Activated B cell treated with CpG ODN at 0.5 μM for 24 hours (primary cell): ENCODE measurements around the gene MLLT3. TPM values are rescaled to one million over a fixed set of nuclear protein-coding genes. Genes with fewer than 3 reads are reported as not detected.

Source experiments
- ATAC-seq: fragments of 200-7000 bp; cut with Tn5 transposase; one replicate; pipeline ENCODE4 v1.10.0; 2021; ENCODE audit warnings: low read depth, mild to moderate bottlenecking, moderate library complexity
- CTCF ChIA-PET: fragments of 350-600 bp; sonication (Branson Sonifier 250); formaldehyde crosslinking; loops from one replicate; lab custom pipeline; 2021; ENCODE audit warnings: antibody characterized with exemption; lab: Charles Lee
- POLR2A ChIA-PET: fragments of 350-600 bp; sonication (Branson Sonifier 250); formaldehyde crosslinking; loops from one replicate; lab custom pipeline; 2021; ENCODE audit warnings: antibody characterized with exemption; lab: Charles Lee
- DNase-seq: peaks from one replicate; pipeline ENCODE4 v3.0.0; 2022
- H3K27ac Mint-ChIP-seq: one replicate; pipeline ENCODE4 v1.8.0; 2020; ENCODE audit warnings: mixed read lengths
- H3K27me3 Mint-ChIP-seq: one replicate; pipeline ENCODE4 v1.8.0; 2021; ENCODE audit warnings: mixed read lengths
- H3K36me3 Mint-ChIP-seq: one replicate; pipeline ENCODE4 v1.8.0; 2021; ENCODE audit warnings: low read depth, mixed read lengths
- H3K4me1 Mint-ChIP-seq: one replicate; pipeline ENCODE4 v1.8.0; 2021; ENCODE audit warnings: mixed read lengths
- H3K4me3 Mint-ChIP-seq: one replicate; pipeline ENCODE4 v1.8.0; 2020; ENCODE audit warnings: mild to moderate bottlenecking, mixed read lengths
- H3K9me3 Mint-ChIP-seq: one replicate; pipeline ENCODE4 v1.8.0; 2020; ENCODE audit warnings: mixed read lengths
- CTCF ChIP-seq: fragments of 200-600 bp; IDR thresholded peaks from one replicate; pipeline ENCODE4 v1.8.0; 2022; ENCODE audit warnings: antibody characterized with exemption, mild to moderate bottlenecking
- intact Hi-C: fragments of 100-400 bp; cut with micrococcal nuclease; formaldehyde crosslinking; loops from one replicate; pipeline ENCODE4 v1.15.1; 2024
- total RNA-seq: library from RNA; stranded (reverse); gene quantifications from 2 replicates; pipeline ENCODE4 v1.2.3, GENCODE V29; 2022

Gene MLLT3
- total RNA-seq, 1 donor from 2014 or later, result 1.5 TPM

DNA sequence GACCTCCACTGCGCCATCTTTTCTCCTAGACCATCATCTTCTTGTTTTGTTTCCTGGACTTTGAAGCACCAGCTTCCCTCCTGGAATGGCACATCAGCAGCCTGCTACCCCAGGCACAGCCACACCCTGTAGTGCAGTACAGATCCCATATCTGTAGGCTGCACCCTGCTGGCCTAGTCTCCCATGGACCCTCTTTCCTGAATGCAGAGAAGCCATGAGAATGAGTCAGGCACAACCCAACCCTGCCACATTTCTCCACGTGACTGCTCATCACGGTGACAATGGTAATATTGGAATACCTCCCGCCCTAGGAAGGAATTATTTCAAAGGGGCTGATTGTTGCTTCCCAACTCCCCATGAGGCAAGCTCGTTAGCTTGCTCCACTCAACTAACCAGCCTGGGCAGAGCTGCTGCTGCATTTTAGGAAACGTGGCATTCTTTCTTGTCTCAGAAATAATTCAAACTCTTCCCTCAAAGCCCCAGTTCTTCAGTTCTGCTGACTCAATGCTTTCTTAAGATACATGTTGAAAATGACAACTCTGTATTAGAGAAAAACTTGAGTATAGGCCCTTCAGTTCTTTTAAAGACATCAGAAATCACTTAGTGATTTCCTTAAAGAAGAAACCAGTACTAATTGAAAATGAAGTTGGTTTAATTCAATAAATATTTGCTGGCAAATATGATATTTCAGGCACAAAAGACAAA lies 328.1 kb downstream of the MLLT3 start:
- ChIA-PET POLR2A (no interaction called here), CTCF (no interaction called here)
- TF ChIP-seq CTCF, result no peak
- ATAC-seq (no peak), DNase-seq (no peak)
- intact Hi-C loops, result no loop called here
- Mint-ChIP-seq H3K9me3 (no peaks in the 10 kb centered on the region), H3K27ac (no peak overlapping the region), H3K27me3 (peaks cover 14% of the 10 kb centered on the region), H3K36me3 (no peaks in the 10 kb centered on the region), H3K4me1 (no peaks in the 10 kb centered on the region), H3K4me3 (no peak overlapping the region)

- H3K4me3 Mint-ChIP-seq, result no peak overlapping the region
- TF ChIP-seq CTCF, result no peak
- no peak for ATAC-seq
- intact Hi-C loops, result no loop called here
- H3K4me1 Mint-ChIP-seq, result no peaks in the 10 kb centered on the region
- peaks cover 7% of the 10 kb centered on the region for H3K27me3 Mint-ChIP-seq
- POLR2A ChIA-PET, result no interaction called here
- H3K9me3 Mint-ChIP-seq, result no peaks in the 10 kb centered on the region
- CTCF ChIA-PET, result no interaction called here
- H3K27ac Mint-ChIP-seq, result no peak overlapping the region
- H3K36me3 Mint-ChIP-seq, result no peaks in the 10 kb centered on the region
- no peak for DNase-seq
These were observed 330.3 kb downstream of the MLLT3 start for GRCh38 chr9:20292002-20292401.

Other genes with a start within 250 kb of the MLLT3 start
- gene FOCAD, start 61.8 kb upstream of the MLLT3 start, total RNA-seq, result 11.7 and 11.9 TPM in 2 replicates